Measurements from ENCODE around the gene NECAB3.
"Not testable (repeated sequence)": the region's sequence is repeated elsewhere in the genome, so short reads cannot be mapped to it uniquely, and the experiment has no call there.

DNA sequence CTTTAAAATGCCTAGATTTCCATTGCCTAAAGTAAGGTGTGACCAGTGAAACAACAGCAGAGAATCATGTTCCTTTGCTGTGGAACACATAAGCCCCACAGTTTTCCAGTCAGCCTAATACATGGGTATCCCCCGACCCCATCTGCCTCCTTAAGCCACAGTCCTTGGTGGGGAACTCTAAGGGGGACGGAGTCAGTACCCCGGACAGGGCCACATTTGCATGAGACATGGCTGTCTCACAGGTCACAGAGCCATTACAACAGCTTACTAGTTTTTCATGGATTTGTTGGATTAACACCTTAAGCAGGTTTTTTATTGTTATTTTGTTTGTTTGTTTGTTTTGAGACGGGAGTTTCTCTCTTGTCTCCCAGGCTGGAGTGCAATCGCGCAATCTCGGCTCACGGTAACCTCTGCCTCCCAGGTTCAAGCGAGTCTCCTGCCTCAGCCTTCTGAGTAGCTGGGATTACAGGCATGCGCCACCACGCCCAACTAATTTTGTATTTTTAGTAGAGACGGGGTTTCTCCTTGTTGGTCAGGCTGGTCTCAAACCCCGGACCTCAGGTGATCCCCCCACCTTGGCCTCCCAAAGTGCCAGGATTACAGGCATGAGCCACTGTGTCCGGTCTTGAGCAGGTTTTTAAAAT is 27.1 kb downstream of the NECAB3 start:
- TF ChIP-seq, protein P1, sequence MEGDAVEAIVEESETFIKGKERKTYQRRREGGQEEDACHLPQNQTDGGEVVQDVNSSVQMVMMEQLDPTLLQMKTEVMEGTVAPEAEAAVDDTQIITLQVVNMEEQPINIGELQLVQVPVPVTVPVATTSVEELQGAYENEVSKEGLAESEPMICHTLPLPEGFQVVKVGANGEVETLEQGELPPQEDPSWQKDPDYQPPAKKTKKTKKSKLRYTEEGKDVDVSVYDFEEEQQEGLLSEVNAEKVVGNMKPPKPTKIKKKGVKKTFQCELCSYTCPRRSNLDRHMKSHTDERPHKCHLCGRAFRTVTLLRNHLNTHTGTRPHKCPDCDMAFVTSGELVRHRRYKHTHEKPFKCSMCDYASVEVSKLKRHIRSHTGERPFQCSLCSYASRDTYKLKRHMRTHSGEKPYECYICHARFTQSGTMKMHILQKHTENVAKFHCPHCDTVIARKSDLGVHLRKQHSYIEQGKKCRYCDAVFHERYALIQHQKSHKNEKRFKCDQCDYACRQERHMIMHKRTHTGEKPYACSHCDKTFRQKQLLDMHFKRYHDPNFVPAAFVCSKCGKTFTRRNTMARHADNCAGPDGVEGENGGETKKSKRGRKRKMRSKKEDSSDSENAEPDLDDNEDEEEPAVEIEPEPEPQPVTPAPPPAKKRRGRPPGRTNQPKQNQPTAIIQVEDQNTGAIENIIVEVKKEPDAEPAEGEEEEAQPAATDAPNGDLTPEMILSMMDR (IDR thresholded peaks at IDR 0.05): not testable (repeated sequence)
- not testable (repeated sequence) for TF ChIP-seq POLR2AphosphoS5, EP300, POLR2A (IDR thresholded peaks at IDR 0.05)
